T-helper 2 cell treated with Interferon-gamma antibody and Interleukin-4, amounts not matched to agents 5 μg/mL and 100 μg/mL, for 36 hours (primary cell): ENCODE measurements around the gene HOXC12.

Experiments used
- DNase-seq: peaks from one replicate; pipeline ENCODE4 v3.0.0; 2021; ENCODE audit warnings: low spot score
- H3K27ac Mint-ChIP-seq: one replicate; pipeline ENCODE4 v1.8.0; 2021; ENCODE audit warnings: mild to moderate bottlenecking, mixed read lengths
- H3K27me3 Mint-ChIP-seq: one replicate; pipeline ENCODE4 v1.8.0; 2021; ENCODE audit warnings: low read depth, mixed read lengths
- H3K36me3 Mint-ChIP-seq: one replicate; pipeline ENCODE4 v1.8.0; 2021; ENCODE audit warnings: low read depth, mixed read lengths
- H3K4me1 Mint-ChIP-seq: one replicate; pipeline ENCODE4 v1.8.0; 2021; ENCODE audit warnings: low read depth, mixed read lengths
- H3K4me3 Mint-ChIP-seq: one replicate; pipeline ENCODE4 v1.8.0; 2022; ENCODE audit warnings: mild to moderate bottlenecking, moderate library complexity, mixed read lengths
- H3K9me3 Mint-ChIP-seq: one replicate; pipeline ENCODE4 v1.8.0; 2021; ENCODE audit warnings: mixed read lengths

Gene HOXC12

DNA sequence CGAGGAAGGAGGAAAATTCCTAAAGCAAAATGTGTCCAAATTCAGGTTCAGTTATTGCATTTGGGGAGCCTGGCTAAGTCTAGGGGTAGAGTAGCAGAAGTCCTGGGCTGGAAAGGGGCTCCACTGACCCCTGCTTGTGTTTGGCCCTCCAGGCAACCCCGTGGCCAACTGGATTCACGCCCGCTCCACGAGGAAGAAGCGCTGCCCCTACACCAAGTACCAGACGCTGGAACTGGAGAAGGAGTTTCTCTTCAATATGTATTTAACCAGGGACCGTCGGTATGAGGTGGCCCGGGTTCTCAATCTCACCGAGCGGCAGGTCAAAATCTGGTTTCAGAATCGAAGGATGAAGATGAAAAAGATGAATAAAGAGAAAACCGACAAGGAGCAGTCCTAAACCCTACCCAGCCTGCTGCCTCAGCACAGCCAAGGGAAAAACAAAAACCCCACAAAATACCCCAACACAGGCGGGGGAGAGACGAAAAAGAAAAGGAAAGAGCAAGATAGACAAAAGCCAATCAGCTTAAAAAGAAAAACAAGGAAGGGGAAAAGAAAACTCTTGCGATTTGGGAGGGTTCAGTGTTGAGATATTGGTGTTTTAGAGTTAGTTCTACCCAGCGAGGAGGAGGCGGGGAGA lies 47.7 kb downstream of the HOXC12 start:
- H3K27me3 Mint-ChIP-seq = peaks cover 98% of the 10 kb centered on the region
- DNase-seq = no peak
- H3K27ac Mint-ChIP-seq = no peak overlapping the region
- H3K9me3 Mint-ChIP-seq = no peaks in the 10 kb centered on the region
- H3K4me1 Mint-ChIP-seq = peaks cover 17% of the 10 kb centered on the region
- H3K4me3 Mint-ChIP-seq = no peak overlapping the region
- H3K36me3 Mint-ChIP-seq = no peaks in the 10 kb centered on the region

DNA sequence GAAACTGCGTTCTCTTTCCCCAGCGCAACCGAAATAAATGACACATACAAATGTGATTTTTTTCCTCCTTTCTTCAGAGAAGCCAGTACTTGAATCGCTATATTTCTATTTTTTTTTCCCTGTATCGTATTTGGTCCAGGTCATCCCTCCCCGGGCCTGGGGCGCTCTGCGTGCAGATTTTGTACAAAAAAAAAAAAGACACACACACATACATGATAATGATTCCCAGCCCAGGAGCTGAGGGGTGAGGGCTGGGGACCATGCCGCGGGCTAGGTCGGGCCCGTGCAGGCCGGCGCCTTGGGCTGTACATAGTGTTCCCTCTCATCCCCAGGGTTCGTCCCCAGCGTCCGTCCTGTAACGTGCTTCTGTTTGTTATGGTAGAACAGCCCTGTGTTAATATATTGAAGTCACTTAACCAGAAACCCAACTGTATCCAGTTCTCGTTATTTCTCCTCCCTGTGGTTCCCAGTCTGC lies 48.2 kb downstream of the HOXC12 start:
- Mint-ChIP-seq H3K27ac (no peak overlapping the region), H3K4me1 (peaks cover 14% of the 10 kb centered on the region), H3K9me3 (no peaks in the 10 kb centered on the region), H3K4me3 (no peak overlapping the region), H3K36me3 (no peaks in the 10 kb centered on the region), H3K27me3 (peaks cover 98% of the 10 kb centered on the region)
- no peak for DNase-seq

DNA sequence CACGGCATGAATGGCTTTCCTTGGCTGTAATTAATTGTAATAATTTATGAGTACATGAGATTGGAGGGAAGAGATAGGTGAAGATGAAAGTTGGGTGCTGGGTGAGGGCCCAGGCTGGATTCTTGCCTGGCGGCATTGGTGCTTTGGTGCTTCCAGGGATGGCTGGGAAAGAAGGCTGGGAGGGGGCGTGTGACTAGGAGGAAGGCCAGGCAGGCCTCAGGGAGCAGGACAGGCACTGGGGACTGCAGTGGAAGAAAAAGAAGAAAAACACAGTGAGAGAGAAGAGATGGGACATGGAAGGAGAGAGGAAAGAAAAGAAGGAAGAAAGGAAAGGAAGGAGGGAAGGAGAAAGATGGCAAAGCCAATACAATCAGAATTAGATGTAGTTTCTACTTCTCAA lies 48.9 kb downstream of the HOXC12 start:
- no peak for DNase-seq
- H3K4me1 Mint-ChIP-seq = peaks cover 14% of the 10 kb centered on the region
- H3K27ac Mint-ChIP-seq = no peak overlapping the region
- H3K36me3 Mint-ChIP-seq = no peaks in the 10 kb centered on the region
- H3K9me3 Mint-ChIP-seq = no peaks in the 10 kb centered on the region
- H3K27me3 Mint-ChIP-seq = peaks cover 98% of the 10 kb centered on the region
- no peak overlapping the region for H3K4me3 Mint-ChIP-seq

DNA sequence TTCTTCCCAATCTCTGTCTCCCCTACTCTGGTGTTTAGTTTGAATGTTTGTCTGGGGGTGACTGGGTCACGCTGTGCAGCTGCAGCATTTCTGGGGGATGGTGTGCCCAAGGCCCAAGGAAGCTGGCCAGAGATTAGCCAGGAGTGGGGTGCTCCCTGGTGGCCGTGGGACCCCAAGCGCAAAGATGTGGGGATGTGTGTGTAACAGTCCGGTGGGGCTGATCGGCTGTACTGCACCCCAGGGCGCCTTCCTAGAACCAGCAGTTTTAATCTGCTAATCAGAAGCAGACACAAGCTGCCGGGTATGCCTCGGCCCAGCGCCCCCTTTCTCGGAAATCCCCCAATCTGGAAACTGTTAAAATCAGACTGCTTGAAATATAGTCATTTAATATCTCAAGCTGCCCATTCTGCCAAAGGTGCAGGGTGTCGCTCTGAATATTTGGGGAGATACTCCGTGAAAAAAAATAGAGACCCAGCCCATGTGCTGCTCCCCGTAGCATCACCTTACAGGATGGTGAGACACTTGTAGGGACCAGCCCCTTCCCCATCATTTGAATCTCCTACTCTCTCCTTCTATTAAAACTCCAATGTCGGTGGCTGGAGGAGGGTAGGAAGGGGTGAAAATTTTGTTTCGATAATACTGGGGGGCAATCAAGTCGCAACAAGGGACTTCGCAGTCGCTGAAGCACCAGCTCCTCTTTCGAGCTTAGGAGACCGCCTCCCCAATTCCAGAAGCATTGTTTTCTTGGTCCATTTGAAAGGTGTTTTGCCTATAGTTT lies 49.5 kb downstream of the HOXC12 start:
- Mint-ChIP-seq H3K9me3 (no peaks in the 10 kb centered on the region), H3K4me1 (peaks cover 14% of the 10 kb centered on the region), H3K27ac (no peak overlapping the region), H3K4me3 (no peak overlapping the region), H3K36me3 (no peaks in the 10 kb centered on the region), H3K27me3 (peaks cover 96% of the 10 kb centered on the region)
- no peak for DNase-seq

DNA sequence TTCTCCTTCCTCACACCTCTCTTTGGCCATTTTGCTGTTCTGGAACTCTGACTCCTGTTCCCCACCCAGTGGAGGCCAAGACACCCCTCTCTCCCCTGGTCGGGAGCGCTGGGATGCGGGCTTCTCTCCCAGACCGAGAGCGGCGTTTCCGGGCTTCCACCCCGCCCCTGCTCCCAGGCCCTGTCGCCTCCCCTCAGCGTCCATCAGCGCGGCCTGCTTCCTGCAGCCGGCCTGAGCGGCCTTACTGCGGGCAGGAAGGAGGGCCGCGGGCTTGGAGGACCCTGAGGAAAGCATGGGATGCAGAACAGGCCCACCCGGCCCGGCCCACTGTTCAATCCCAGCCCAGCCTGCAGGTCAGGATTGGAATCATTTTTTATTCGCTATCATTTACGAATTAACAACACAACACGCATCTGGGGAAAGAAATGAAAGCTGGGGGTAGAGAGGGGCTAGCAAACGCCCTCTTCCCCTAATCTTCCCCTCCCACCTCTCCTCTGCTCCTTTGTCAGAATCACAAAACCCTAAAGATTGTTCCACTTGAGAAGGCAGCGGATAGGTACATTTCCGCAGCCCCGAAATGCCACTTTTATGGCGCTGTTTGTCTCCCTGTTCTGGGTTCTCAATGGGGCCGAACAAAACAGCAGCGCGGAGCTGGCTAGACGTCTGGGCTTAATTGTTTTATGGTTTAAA lies 50.3 kb downstream of the HOXC12 start:
- Mint-ChIP-seq H3K27me3 (peaks cover 96% of the 10 kb centered on the region), H3K9me3 (no peaks in the 10 kb centered on the region), H3K27ac (no peak overlapping the region), H3K4me3 (peak overlapping the region; percentile 38), H3K36me3 (no peaks in the 10 kb centered on the region), H3K4me1 (peaks cover 12% of the 10 kb centered on the region)
- no peak for DNase-seq

DNA sequence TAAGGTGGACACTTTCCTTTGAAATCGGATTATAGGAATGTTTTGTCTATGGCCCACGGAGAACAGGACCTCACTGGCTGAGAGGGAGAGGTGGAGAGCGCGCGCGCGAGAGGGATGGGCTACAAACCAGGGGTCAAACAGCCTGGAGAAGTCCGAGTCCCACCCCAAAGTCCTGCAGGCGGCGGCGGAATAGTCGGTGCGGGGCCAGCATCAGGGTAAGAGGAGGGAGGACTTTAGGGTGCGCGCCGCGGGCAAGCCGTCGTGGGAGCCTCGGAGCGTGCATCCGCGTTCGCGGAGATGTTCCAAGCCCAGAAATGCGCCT lies 50.8 kb downstream of the HOXC12 start:
- Mint-ChIP-seq H3K9me3 (no peaks in the 10 kb centered on the region), H3K27ac (no peak overlapping the region)
- DNase-seq = no peak

DNA sequence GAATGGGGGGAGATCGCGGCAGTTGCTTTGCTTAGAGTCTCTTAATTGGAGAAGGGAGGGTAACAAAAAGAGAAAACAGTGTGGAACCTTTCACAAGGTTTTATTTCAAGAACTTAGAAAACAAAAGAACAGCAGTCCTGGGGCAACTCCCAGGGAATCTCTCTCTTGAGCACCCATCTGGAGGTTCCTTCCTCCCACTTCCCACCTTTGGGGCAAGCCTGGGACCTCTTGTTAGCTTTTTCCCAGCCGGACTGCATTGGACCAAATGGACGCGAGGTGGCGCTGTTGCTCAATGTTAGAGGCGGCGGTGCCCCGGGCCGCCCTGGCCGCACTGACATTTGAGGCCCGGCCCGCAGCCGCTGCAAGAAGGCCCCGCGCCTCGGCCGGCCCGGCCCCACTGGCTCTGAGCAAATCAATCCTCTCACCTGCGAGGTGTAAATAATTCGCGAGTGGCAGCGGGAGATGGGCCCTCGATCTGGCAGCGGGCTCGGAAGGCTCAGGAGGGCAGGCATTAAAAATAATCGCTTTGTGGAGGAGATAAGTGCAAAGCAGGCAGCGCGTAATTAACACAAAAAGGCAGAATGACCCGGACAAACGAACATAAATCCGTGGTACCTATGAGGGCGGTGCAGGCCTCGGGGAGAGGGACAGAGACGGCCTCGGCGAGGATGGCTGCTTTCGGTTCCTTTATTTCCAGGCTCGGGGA lies 51.3 kb downstream of the HOXC12 start:
- no peak overlapping the region for H3K27ac Mint-ChIP-seq
- H3K4me1 Mint-ChIP-seq = peaks cover 13% of the 10 kb centered on the region

More for the DNA sequence above, 50.8 kb downstream of the HOXC12 start:
- Mint-ChIP-seq H3K27me3 (peaks cover 97% of the 10 kb centered on the region), H3K4me1 (peaks cover 12% of the 10 kb centered on the region), H3K36me3 (no peaks in the 10 kb centered on the region), H3K4me3 (peak overlapping the region; percentile 38)

DNA sequence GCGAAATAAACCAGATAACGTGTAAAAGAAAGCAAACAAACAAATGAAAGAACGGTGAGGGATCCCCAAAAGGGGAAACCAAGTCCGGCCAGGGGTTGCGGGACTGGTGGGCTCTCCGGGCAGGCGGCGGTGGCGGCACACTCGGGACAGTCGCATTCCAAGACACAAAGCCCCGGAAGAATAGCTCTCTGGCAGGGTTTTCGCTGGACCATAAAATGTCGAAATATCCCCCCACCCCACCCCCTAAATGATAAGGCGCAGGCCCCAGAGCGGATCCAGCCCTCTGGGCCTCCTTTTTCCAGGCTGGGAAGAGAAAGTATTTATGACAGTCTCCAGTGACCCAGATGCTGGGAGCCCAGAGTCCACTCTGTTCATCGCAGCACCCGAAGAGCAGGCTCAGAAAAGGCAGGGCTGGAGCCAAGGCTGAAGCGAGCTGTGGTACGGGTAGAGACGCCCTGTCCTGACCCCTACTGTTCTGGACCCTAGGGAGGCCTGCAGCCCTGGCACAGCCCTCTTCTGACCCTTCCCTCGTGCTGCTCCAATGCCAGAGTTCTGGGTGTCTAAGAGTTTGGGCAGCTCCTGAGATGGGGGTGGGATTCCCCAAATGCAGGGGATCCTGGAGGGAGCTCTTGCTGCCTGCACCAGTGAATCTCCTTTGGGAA lies 52.0 kb downstream of the HOXC12 start:
- Mint-ChIP-seq H3K9me3 (no peaks in the 10 kb centered on the region), H3K27me3 (peaks cover 96% of the 10 kb centered on the region), H3K4me3 (peak overlapping the region; percentile 85), H3K27ac (no peak overlapping the region), H3K4me1 (peaks cover 14% of the 10 kb centered on the region), H3K36me3 (no peaks in the 10 kb centered on the region)
- no peak for DNase-seq

More for the DNA sequence above, 51.3 kb downstream of the HOXC12 start:
- Mint-ChIP-seq H3K27me3 (peaks cover 96% of the 10 kb centered on the region), H3K4me3 (peak overlapping the region; percentile 85), H3K36me3 (no peaks in the 10 kb centered on the region), H3K9me3 (no peaks in the 10 kb centered on the region)
- peak; percentile 80 for DNase-seq

DNA sequence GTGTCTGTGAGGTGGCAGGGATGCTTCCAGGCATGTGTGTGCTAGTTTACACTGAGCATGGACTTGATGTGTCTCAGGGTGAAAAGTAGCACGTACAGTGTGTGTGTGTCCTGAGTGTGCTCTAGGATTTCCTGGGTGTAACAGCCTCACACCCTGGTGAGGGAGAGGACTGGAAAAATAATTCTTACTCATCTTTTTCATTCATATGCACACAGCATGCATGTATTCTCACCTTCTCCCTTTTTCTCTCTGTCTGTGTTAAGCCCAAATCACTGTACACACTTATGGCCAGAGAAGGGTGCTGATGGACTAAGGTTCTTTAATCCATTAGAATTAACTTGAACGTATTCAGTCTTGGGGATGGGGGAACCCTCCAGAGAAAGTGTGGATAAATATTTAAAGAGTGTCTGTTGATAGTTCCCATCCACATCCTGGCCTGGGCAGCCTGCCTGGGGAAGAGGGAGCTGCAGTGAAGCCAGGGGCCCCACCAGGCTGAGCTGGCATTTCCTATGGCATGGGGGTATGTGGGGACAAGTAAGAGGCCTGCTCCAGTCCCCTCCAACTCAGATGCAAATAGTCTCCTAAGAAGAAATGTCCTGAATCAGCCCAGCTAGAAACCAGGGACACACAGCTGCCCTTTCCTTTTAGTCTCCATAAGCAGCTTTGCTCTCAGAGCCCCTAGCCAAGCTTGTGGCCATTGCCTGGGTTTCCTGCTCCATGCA lies 53.0 kb downstream of the HOXC12 start:
- no peak for DNase-seq
- no peaks in the 10 kb centered on the region for H3K36me3 Mint-ChIP-seq
- H3K4me3 Mint-ChIP-seq = peak overlapping the region; percentile 33
- peaks cover 96% of the 10 kb centered on the region for H3K27me3 Mint-ChIP-seq
- H3K27ac Mint-ChIP-seq = no peak overlapping the region
- peaks cover 13% of the 10 kb centered on the region for H3K4me1 Mint-ChIP-seq
- H3K9me3 Mint-ChIP-seq = no peaks in the 10 kb centered on the region

DNA sequence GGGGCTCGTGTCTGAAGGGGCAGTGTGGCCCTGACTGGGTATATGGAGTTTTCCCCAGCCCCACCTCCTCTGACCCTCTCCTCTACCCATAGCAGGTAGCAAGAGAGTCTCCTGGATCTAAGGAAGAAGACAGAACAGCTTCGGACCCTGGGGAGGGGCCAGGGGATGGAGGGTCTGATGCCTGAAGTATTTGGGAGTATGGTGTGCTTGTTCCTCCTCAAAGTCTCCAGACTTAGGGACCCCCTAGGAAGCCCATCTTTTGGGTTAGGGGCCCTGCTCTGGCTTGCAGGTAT lies 53.5 kb downstream of the HOXC12 start:
- peaks cover 96% of the 10 kb centered on the region for H3K27me3 Mint-ChIP-seq
- DNase-seq = no peak
- no peak overlapping the region for H3K27ac Mint-ChIP-seq
- peaks cover 13% of the 10 kb centered on the region for H3K4me1 Mint-ChIP-seq
- no peak overlapping the region for H3K4me3 Mint-ChIP-seq
- no peaks in the 10 kb centered on the region for H3K36me3 Mint-ChIP-seq
- H3K9me3 Mint-ChIP-seq = no peaks in the 10 kb centered on the region
